NB4 (cell line): Measurements from ENCODE around the gene TRAF5.
"Not testable (repeated sequence)": the region's sequence is repeated elsewhere in the genome, so short reads cannot be mapped to it uniquely, and the experiment has no call there.

Source experiments
- DNase-seq: peaks from one replicate; pipeline ENCODE4 v3.0.0; 2010; ENCODE audit warnings: low read depth
- H3K4me3 ChIP-seq: one replicate; pipeline ENCODE4 v1.5.1; 2011; ENCODE audit warnings: mild to moderate bottlenecking, low read depth, low read length, moderate library complexity
- MYC ChIP-seq: IDR thresholded peaks from 2 replicates; pipeline ENCODE4 v1.6.1; 2011; ENCODE audit warnings: low read depth, low read length
- POLR2A ChIP-seq: IDR thresholded peaks from 2 replicates; pipeline ENCODE4 v1.6.1; 2011; ENCODE audit warnings: mild to moderate bottlenecking; ENCODE audit not compliant: insufficient read length; ENCODE audit errors: extremely low read depth
- TF ChIP-seq, protein P1 (sequence below): IDR thresholded peaks from 2 replicates; pipeline ENCODE4 v1.6.1; 2011; ENCODE audit warnings: low read depth, low read length
- TF ChIP-seq, protein P2 (sequence below): IDR thresholded peaks from one replicate; pipeline ENCODE4 v1.5.1; 2012; ENCODE audit warnings: low read depth, low read length

The TRAF5 gene

DNA sequence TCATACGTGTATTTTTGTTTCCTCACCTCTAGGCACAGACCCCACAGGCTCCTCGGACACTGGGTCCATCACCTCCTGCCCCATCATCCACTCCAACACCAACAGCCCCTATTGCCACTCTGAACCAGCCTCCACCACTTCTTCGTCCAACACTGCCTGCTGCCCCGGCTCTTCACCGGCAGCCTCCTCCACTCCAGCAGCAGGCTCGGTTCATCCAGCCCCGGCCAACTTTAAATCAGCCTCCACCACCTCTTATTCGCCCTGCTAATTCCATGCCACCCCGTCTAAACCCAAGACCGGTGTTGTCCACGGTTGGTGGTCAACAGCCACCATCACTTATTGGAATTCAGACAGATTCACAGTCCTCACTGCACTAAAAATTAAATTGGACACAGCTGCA, 13.2 kb upstream of the TRAF5 start:
- no peak for TF ChIP-seq MYC
- TF ChIP-seq, protein P1, sequence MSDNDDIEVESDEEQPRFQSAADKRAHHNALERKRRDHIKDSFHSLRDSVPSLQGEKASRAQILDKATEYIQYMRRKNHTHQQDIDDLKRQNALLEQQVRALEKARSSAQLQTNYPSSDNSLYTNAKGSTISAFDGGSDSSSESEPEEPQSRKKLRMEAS = no peak
- TF ChIP-seq, protein P2, sequence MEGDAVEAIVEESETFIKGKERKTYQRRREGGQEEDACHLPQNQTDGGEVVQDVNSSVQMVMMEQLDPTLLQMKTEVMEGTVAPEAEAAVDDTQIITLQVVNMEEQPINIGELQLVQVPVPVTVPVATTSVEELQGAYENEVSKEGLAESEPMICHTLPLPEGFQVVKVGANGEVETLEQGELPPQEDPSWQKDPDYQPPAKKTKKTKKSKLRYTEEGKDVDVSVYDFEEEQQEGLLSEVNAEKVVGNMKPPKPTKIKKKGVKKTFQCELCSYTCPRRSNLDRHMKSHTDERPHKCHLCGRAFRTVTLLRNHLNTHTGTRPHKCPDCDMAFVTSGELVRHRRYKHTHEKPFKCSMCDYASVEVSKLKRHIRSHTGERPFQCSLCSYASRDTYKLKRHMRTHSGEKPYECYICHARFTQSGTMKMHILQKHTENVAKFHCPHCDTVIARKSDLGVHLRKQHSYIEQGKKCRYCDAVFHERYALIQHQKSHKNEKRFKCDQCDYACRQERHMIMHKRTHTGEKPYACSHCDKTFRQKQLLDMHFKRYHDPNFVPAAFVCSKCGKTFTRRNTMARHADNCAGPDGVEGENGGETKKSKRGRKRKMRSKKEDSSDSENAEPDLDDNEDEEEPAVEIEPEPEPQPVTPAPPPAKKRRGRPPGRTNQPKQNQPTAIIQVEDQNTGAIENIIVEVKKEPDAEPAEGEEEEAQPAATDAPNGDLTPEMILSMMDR = no peak
- TF ChIP-seq POLR2A = no peak
- no peak for DNase-seq
- H3K4me3 ChIP-seq = no peak overlapping the region

- TF ChIP-seq, protein P2 = no peak
- TF ChIP-seq POLR2A = no peak
- TF ChIP-seq MYC = no peak
- TF ChIP-seq, protein P1 = no peak
- no peak overlapping the region for H3K4me3 ChIP-seq
- peak; percentile 27 for DNase-seq
Observed at GRCh38 chr1:211318576-211319280, 7.9 kb upstream of the TRAF5 start.

GRCh38 chr1:211319892-211320291, 6.7 kb upstream of the TRAF5 start:
- TF ChIP-seq, protein P2 = no peak
- TF ChIP-seq, protein P1 = no peak
- no peak for TF ChIP-seq MYC
- TF ChIP-seq POLR2A = no peak
- DNase-seq = no peak

GRCh38 chr1:211320980-211321379, 5.7 kb upstream of the TRAF5 start:
- no peak overlapping the region for H3K4me3 ChIP-seq
- DNase-seq = peak; percentile 14
- TF ChIP-seq POLR2A = no peak
- TF ChIP-seq, protein P2 = no peak
- TF ChIP-seq, protein P1 = no peak
- no peak for TF ChIP-seq MYC

More at GRCh38 chr1:211319892-211320291, 6.7 kb upstream of the TRAF5 start:
- H3K4me3 ChIP-seq = no peak overlapping the region

GRCh38 chr1:211321646-211322045, 5.0 kb upstream of the TRAF5 start:
- DNase-seq, H3K4me3 ChIP-seq: not testable (repeated sequence)

- H3K4me3 ChIP-seq = no peak overlapping the region
- no peak for TF ChIP-seq POLR2A
- TF ChIP-seq, protein P1 = no peak
- TF ChIP-seq, protein P2 = peak; percentile 88
- no peak for TF ChIP-seq MYC
- peak; percentile 79 for DNase-seq
Observed at GRCh38 chr1:211323156-211324063, 3.2 kb upstream of the TRAF5 start.
